ENCODE data around the gene EFCAB9.
"Not testable (repeated sequence)": the region's sequence is repeated elsewhere in the genome, so short reads cannot be mapped to it uniquely, and the experiment has no call there.

GRCh38 chr5:172197775-172198174 is 3.8 kb downstream of the EFCAB9 start:
- not testable (repeated sequence) for TF ChIP-seq ZFX (IDR thresholded peaks at IDR 0.05); CTCF (conservative IDR thresholded peaks at IDR 0.05)

Measured in C4-2B (cell line).